Brain microvascular endothelial cell (primary cell): ENCODE results near the gene MPHOSPH6.

Experiments used
- DNase-seq: peaks from one replicate; pipeline ENCODE4 v3.0.0-alpha.2; 2020
- H3K27ac ChIP-seq: fragments of 250-450 bp; sonication (Bioruptor Pico); 2 replicates; pipeline ENCODE4 v1.5.1; 2020; ENCODE audit warnings: mild to moderate bottlenecking, moderate library complexity
- H3K27me3 ChIP-seq: fragments of 250-450 bp; sonication (Bioruptor Pico); replicated peaks from 2 replicates; pipeline ENCODE4 v1.5.1; 2020; ENCODE audit warnings: mild to moderate bottlenecking
- H3K36me3 ChIP-seq: fragments of 250-450 bp; sonication (Bioruptor Pico); replicated peaks from 2 replicates; pipeline ENCODE4 v1.5.1; 2020; ENCODE audit warnings: mild to moderate bottlenecking
- H3K4me3 ChIP-seq: 2 replicates; pipeline ENCODE4 v1.5.1; 2011; ENCODE audit warnings: low read depth, mild to moderate bottlenecking, control low read depth, low read length, moderate library complexity
- in situ Hi-C: cut with HindIII; loops from 2 replicates; pipeline ENCODE4 v1.10.0; 2017; ENCODE audit warnings: low sequenced_read_pairs, low pct_ligation_motif_present
- TF ChIP-seq, protein P1 (sequence below): IDR thresholded peaks from 2 replicates; pipeline ENCODE4 v1.5.1; 2011; ENCODE audit warnings: low read depth, mild to moderate bottlenecking, moderate library complexity, low read length, control low read depth, inconsistent platforms; ENCODE audit errors: missing control alignments

Gene MPHOSPH6

DNA sequence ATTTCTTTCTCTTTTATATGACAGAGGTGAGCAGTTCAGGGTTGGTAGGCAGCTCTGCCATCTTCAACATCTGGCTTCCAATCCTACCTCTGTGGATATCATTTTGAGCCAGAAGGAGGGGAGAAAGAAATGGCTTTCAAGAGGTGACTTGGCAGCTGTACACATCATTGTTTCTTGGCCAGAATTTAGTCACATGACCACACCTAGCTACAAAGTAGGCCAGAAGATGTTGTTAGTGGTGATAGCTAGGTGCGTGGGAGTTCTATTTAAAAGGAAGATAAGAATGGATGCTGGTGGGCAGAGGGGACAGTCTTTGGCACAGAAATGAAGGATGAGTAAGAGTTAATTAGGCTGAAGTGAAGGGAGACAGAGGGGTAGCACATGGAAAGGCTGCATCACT is 29.2 kb upstream of the MPHOSPH6 start:
- Histone ChIP-seq H3K36me3 (no peaks in the 10 kb centered on the region), H3K27me3 (no peaks in the 10 kb centered on the region), H3K27ac (no peak overlapping the region), H3K4me3 (no peak overlapping the region)
- TF ChIP-seq, protein P1, sequence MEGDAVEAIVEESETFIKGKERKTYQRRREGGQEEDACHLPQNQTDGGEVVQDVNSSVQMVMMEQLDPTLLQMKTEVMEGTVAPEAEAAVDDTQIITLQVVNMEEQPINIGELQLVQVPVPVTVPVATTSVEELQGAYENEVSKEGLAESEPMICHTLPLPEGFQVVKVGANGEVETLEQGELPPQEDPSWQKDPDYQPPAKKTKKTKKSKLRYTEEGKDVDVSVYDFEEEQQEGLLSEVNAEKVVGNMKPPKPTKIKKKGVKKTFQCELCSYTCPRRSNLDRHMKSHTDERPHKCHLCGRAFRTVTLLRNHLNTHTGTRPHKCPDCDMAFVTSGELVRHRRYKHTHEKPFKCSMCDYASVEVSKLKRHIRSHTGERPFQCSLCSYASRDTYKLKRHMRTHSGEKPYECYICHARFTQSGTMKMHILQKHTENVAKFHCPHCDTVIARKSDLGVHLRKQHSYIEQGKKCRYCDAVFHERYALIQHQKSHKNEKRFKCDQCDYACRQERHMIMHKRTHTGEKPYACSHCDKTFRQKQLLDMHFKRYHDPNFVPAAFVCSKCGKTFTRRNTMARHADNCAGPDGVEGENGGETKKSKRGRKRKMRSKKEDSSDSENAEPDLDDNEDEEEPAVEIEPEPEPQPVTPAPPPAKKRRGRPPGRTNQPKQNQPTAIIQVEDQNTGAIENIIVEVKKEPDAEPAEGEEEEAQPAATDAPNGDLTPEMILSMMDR, result no peak
- no peak for DNase-seq
- in situ Hi-C loops, result no loop called here

GRCh38 chr16:82197540-82198240 is 27.7 kb upstream of the MPHOSPH6 start:
- in situ Hi-C loops, result no loop called here
- no peak for DNase-seq
- no peak overlapping the region for H3K4me3 ChIP-seq
- H3K36me3 ChIP-seq, result no peaks in the 10 kb centered on the region
- TF ChIP-seq, protein P1, result no peak
- no peak overlapping the region for H3K27ac ChIP-seq
- H3K27me3 ChIP-seq, result no peaks in the 10 kb centered on the region

DNA sequence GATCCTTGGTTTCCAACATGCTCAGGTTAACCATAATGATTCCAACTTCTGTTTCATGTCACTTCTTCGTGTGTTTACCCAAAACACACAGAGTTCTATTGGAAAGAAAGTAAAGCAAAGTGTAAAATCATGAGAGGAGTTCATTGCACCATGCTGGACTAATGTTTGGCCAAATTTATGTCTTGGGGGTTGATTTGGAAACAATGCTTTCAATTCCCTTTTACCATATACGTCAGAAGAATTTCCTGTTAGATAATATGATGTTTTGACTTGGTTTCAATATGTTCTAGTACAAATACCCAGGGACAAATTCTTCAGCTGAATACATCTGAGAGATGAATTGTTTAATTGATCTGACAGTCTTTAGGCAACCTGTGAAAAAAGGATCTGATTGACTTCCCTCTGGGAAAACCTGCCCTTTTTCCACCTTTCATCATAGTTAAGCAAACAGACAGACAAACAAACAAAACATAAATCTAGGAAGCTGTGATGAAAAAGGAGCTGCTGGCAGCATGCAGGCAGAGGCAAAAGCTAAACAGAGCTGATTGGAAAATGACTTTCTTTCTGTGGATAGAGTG is 26.0 kb upstream of the MPHOSPH6 start:
- Histone ChIP-seq H3K27ac (no peak overlapping the region), H3K4me3 (no peak overlapping the region), H3K27me3 (no peaks in the 10 kb centered on the region), H3K36me3 (no peaks in the 10 kb centered on the region)
- DNase-seq, result no peak
- in situ Hi-C loops, result no loop called here
- TF ChIP-seq, protein P1, result no peak

GRCh38 chr16:82194086-82194485 is 24.1 kb upstream of the MPHOSPH6 start:
- Histone ChIP-seq H3K27me3 (no peaks in the 10 kb centered on the region), H3K36me3 (no peaks in the 10 kb centered on the region), H3K4me3 (no peak overlapping the region), H3K27ac (no peak overlapping the region)
- in situ Hi-C loops, result no loop called here
- TF ChIP-seq, protein P1, result no peak
- no peak for DNase-seq

- DNase-seq, result peak; percentile 57
- Histone ChIP-seq H3K27me3 (no peaks in the 10 kb centered on the region), H3K27ac (peak overlapping the region; percentile 12), H3K4me3 (no peak overlapping the region), H3K36me3 (no peaks in the 10 kb centered on the region)
- TF ChIP-seq, protein P1, result no peak
- in situ Hi-C loops, result no loop called here
Observed at GRCh38 chr16:82192665-82193064, 22.6 kb upstream of the MPHOSPH6 start.
